SKM-1 (cell line): ENCODE results near the gene PPARA.

ENCODE experiments used
- DNase-seq: peaks from one replicate; lab custom pipeline; 2025; ENCODE audit not compliant: unreplicated experiment; lab: John Stamatoyannopoulos, UW

Gene PPARA

DNA sequence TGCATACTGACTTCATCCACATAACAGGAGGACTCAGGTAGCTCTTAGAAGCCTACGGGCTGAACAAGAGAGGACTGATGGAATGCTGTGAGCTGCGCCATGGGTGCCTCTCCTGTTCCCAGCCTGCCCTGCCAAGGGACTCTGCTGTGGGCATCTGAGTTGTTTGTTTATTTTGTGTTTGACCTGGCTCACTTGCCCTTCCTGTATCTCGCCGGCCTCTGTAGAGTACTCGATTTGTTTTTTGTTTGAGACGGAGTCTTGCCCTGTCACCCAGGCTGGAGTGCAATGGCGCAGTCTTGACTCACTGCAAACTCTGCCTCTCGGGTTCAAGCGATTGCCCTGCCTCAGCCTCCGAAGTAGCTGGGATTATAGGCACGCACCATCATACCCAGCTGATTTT, 119.2 kb downstream of the PPARA start:
- DNase-seq: no peak

GRCh38 chr22:46272196-46272595, 121.9 kb downstream of the PPARA start:
- DNase-seq: no peak

- DNase-seq: no peak
These were observed 122.6 kb downstream of the PPARA start for GRCh38 chr22:46272762-46273431.

GRCh38 chr22:46273432-46274148, 123.3 kb downstream of the PPARA start:
- DNase-seq: no peak

- DNase-seq: no peak
These were observed 124.1 kb downstream of the PPARA start for GRCh38 chr22:46274381-46274780.

- DNase-seq: no peak
These were observed 125.3 kb downstream of the PPARA start for GRCh38 chr22:46275455-46276122.

DNA sequence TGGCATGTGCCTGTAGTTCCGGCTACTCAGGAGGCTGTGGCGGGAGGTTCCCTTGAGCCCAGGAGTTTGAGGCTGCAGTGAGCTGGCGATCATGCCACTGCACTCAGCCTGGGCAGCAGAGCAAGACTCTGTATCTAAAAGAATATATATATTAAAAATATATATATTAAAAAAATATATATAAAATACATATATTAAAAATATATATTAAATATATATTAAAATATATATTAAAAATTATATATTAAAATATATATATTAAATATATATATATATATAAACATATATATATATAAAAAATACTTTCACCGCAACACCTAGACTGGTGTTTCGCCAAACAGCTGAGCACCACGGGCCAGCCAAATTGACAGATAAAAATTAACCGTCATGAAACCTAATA, 126.2 kb downstream of the PPARA start:
- no peak for DNase-seq

- DNase-seq: no peak
These were observed 128.6 kb downstream of the PPARA start for GRCh38 chr22:46278656-46279645.

GRCh38 chr22:46280063-46280817, 129.9 kb downstream of the PPARA start:
- no peak for DNase-seq

GRCh38 chr22:46280999-46281623, 130.8 kb downstream of the PPARA start:
- no peak for DNase-seq

DNA sequence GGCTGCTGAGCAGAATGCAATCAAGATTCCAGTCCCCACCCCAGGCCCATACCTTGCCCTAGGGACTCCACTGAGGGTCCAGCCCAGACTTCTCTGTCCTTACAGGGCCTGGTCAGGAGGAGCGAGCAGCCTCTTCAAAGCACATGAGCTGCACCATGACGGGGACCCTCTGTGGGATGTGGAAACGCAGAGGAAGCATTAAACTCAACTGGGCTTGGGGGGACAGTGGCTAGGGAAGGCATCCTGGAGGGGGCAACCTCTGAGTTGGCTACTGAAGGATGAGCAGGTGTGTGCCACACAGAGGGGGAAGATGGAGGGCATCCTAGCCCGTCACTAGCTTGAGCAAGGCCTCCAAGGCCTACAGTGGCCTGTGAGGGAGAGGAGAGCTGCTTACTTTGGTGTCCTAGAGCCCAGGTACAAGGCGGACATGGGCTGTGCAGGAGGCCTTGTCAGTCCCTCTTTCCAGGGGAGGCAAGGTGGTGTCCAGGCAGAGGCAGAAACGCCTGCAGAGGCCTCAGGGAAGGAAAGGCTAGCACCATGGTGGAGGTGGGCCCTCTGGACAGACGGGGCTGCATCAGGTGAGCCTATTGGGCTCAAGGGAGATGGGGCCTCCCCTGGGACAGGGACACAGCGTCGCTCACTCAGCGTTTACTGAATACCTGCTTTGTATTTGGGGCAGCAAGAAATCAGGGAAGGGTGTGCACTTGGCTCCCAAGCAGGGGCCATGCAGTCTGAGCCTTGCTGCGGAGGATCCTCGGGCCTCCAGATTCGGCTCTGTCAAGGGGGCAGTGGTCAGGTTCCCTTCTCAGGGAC, 131.7 kb downstream of the PPARA start:
- no peak for DNase-seq

- DNase-seq: no peak
These were observed 135.7 kb downstream of the PPARA start for GRCh38 chr22:46286006-46286405.

DNA sequence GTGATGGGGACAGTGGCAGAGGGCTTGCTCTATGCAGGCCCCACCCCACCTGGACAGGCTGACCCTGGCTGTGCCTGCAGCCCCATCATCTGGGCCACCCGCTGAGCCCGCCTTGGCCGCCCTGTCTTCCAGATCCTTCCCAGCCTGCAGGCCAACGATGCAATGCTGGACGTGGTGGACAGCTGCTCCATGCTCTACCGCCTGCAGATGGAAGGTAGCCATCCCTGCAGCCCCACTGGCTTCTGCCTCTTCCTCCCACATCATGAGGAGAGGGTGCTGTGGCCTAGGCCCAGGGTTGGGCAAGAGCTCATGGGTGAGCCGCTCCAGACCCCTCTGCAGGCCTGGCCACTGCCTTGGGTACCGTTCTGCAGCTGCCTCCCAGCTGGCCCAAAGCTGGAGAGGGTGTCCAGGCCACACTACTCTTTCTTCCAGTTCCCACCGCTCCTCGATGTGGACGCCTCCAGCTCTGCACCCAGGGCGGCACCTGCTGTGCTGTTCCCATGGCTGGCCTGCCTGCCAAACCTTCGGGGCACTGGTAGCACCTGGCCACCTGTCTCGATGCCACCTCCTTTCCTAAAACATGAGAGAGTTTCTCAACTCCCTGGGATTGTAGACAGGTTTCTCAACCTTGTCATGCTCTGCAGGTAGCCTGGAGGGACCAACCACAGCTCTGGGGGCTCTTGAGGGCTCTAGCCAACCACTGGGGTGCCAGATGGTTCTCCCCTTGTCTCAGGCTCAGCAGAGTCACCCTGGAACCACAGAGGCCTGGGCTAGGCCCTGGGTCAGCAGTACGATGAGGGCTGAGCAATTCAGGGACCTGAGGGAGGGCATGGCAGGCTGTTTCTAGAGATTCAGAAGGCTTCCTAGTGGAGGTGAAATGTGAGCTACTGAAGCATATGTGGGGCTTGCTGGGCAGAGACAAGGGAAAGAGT, 136.9 kb downstream of the PPARA start:
- no peak for DNase-seq

- DNase-seq: no peak
These were observed 137.8 kb downstream of the PPARA start for GRCh38 chr22:46287873-46288751.

DNA sequence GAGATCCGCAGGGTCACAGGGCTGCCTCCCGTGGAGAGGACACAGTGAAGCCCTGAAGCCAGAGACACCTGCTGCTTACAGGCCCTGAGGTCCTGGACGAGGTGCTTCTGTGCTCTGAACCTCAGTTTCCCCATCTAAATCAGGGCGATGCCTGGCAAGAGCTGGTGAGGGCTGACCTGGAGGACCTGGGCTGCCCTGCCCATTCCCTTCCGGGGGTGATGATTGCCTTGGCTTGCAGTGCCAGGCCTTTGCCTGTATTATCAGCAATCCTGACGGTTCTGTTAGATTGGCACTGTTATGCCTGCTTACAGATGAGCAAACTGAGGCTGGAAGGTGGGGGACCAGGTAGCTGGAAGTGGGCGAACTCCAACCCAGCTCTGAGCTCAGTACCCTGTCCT, 138.5 kb downstream of the PPARA start:
- DNase-seq: no peak

- no peak for DNase-seq
These were observed 139.0 kb downstream of the PPARA start for GRCh38 chr22:46289244-46289891.
